GM23338 (cell line): Measurements from ENCODE around the gene RPA3.

Experiments
- CREB1 ChIP-seq: fragments of 250-450 bp; sonication (Bioruptor Pico); IDR thresholded peaks from 2 replicates; pipeline ENCODE4 v1.5.0; 2020; ENCODE audit warnings: low read depth, mild to moderate bottlenecking, moderate library complexity
- CTCF ChIP-seq, 2 experiments: fragments of 200-600 bp in 1 of 2; sonication (generic) in 1 of 2; conservative IDR thresholded peaks; 2 replicates each; pipeline versions ENCODE4 v1.5.1 to v1.6.1; 2016 to 2017; ENCODE audit warnings: antibody characterized with exemption in 2 of 2, low read depth in 2 of 2, mild to moderate bottlenecking in 2 of 2, moderate library complexity in 1 of 2
- EZH2 ChIP-seq: fragments of 200-600 bp; sonication (generic); IDR thresholded peaks from one replicate; pipeline ENCODE4 v1.8.0; 2017; ENCODE audit warnings: antibody characterized with exemption, mild to moderate bottlenecking, low read depth; ENCODE audit not compliant: unreplicated experiment
- NANOG ChIP-seq: IDR thresholded peaks from 2 replicates; pipeline ENCODE4 v1.6.1; 2016; ENCODE audit warnings: antibody characterized with exemption, borderline replicate concordance
- POLR2AphosphoS5 ChIP-seq: IDR thresholded peaks from 2 replicates; pipeline ENCODE4 v1.6.1; 2016; ENCODE audit warnings: antibody characterized with exemption, low read depth
- REST ChIP-seq: IDR thresholded peaks from one replicate; pipeline ENCODE4 v1.6.1; 2018; ENCODE audit warnings: antibody characterized with exemption; ENCODE audit not compliant: unreplicated experiment

DNA sequence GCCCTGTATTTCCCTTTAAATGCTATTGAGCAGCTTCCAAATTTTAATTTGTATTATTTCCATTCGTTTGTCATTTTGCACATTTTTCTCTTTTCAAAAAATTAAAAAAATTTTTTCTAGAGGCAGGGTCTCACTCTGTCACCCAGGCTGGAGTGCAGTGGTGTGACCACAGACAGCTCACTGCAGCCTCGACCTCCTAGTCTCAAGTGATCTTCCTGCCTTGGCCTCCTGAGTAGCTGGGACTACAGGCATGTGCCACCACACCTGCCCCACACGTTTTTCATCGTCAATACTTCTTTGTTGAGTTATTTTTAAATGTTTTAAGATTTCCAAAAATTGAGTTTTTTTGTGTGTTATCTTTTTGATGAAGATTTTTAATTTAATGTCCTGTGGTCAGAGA lies 4.7 kb downstream of the RPA3 start:
- TF ChIP-seq POLR2AphosphoS5 (no peak), EZH2 (no peak), CTCF (conservative IDR thresholded peaks at IDR 0.05; ENCODE audit: low read depth in 2 of 2) (no peak), REST (no peak), NANOG (no peak), CREB1 (CRISPR knock-in tag) (no peak)
